Activated naive CD4-positive, alpha-beta T cell treated with anti-CD3 and anti-CD28 coated beads for 36 hours (primary cell): ENCODE measurements around the gene GNG7. TPM values are rescaled to one million over a fixed set of nuclear protein-coding genes. Genes with fewer than 3 reads are reported as not detected.
"Not testable (repeated sequence)": the region's sequence is repeated elsewhere in the genome, so short reads cannot be mapped to it uniquely, and the experiment has no call there.

Experiments used
- CTCF ChIA-PET: fragments of 350-600 bp; sonication (Branson Sonifier 250); formaldehyde crosslinking; loops from one replicate; lab custom pipeline; 2021; ENCODE audit warnings: antibody characterized with exemption; lab: Charles Lee
- DNase-seq: peaks from one replicate; pipeline ENCODE4 v3.0.0-alpha.2; 2020
- H3K27ac Mint-ChIP-seq: one replicate; pipeline ENCODE4 v1.8.0; 2021; ENCODE audit warnings: mild to moderate bottlenecking, mixed read lengths
- H3K27me3 Mint-ChIP-seq: one replicate; pipeline ENCODE4 v1.8.0; 2021; ENCODE audit warnings: low read depth, mixed read lengths
- H3K36me3 Mint-ChIP-seq: one replicate; pipeline ENCODE4 v1.8.0; 2021; ENCODE audit warnings: low read depth, mixed read lengths
- H3K4me1 Mint-ChIP-seq: one replicate; pipeline ENCODE4 v1.8.0; 2021; ENCODE audit warnings: low read depth, mixed read lengths
- H3K4me3 Mint-ChIP-seq: one replicate; pipeline ENCODE4 v1.8.0; 2021; ENCODE audit warnings: mild to moderate bottlenecking, moderate library complexity, mixed read lengths
- H3K9me3 Mint-ChIP-seq: one replicate; pipeline ENCODE4 v1.8.0; 2021; ENCODE audit warnings: mixed read lengths
- intact Hi-C: fragments of 100-400 bp; cut with micrococcal nuclease; formaldehyde crosslinking; loops from one replicate; pipeline ENCODE4 v1.15.1; 2023
- total RNA-seq, 2 experiments: library from RNA; stranded (reverse); gene quantifications; one replicate each; pipeline ENCODE4 v1.2.3, GENCODE V29; 2021

The GNG7 gene
- total RNA-seq, 2 experiments from 2014 or later: 0.74 to 1.1 TPM

- CTCF ChIA-PET: interaction anchor here (0.6 to 1.6 kb wide), 8 partner anchors 9 to 747 kb away, joined by 3 to 5 read pairs (median 3); no protein-coding TSS in a partner anchor
- no peaks in the 10 kb centered on the region for H3K9me3 Mint-ChIP-seq
- no peaks in the 10 kb centered on the region for H3K36me3 Mint-ChIP-seq
- H3K27ac Mint-ChIP-seq: no peak overlapping the region
- H3K27me3 Mint-ChIP-seq: no peaks in the 10 kb centered on the region
- DNase-seq: peak; percentile 89
- peaks cover 17% of the 10 kb centered on the region for H3K4me1 Mint-ChIP-seq
- intact Hi-C loops: loop anchor here (1.0 kb wide), 3 partner anchors 9 to 68 kb away; no protein-coding TSS in a partner anchor
- peak overlapping the region; percentile 63 for H3K4me3 Mint-ChIP-seq
These were observed 158.7 kb downstream of the GNG7 start for GRCh38 chr19:2543463-2544442.

- CTCF ChIA-PET: interaction anchor here (0.5 to 1.6 kb wide), 6 partner anchors 9 to 71 kb away, joined by 3 to 5 read pairs (median 4); no protein-coding TSS in a partner anchor
- Mint-ChIP-seq H3K4me3 (peak overlapping the region; percentile 63), H3K4me1 (peaks cover 17% of the 10 kb centered on the region)
- not testable (repeated sequence) for H3K27me3 Mint-ChIP-seq, DNase-seq, H3K9me3 Mint-ChIP-seq, H3K27ac Mint-ChIP-seq, H3K36me3 Mint-ChIP-seq
- intact Hi-C loops: loop anchor here (1.0 kb wide), 3 partner anchors 9 to 68 kb away; no protein-coding TSS in a partner anchor
These were observed 159.4 kb downstream of the GNG7 start for GRCh38 chr19:2543072-2543462.

DNA sequence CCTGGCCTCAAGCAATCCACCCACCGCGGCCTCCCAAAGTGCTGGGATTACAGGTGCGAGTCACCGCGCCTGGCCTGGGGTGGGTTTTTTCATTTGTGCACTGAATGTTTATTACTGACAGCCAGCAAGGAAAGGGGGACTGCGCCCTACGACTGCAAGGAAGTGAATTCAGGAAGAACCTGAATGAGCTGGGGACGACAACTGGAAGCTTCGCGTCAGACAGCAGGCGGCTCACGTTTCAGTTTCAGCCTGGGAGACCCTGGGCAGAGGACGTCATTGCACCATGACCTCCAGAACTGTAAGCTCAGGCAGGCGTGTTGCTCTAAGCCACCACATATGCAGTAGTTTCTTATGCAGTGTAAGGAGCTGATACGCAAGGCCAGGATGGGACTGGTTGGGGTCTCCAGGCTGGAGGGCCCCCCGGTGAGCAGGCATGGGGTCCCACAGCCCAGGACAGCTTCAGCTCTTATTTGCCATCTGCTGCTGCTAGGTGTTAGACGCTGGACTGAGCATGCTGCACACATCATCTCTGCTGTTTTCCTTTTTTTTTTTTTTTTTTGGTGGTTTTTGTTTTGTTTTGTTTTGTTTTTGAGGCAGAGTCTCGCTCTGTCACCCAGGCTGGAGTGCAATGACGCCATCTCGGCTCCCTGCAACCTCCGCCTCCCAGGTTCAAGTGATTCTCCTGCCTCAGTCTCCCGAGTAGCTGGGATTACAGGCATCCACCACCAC lies 160.0 kb downstream of the GNG7 start:
- no peak overlapping the region for H3K4me3 Mint-ChIP-seq
- peaks cover 17% of the 10 kb centered on the region for H3K4me1 Mint-ChIP-seq
- CTCF ChIA-PET: interaction anchor here (0.5 to 1.6 kb wide), 5 partner anchors 9 to 72 kb away, joined by 3 to 5 read pairs (median 3); no protein-coding TSS in a partner anchor
- H3K27ac Mint-ChIP-seq: no peak overlapping the region
- no peaks in the 10 kb centered on the region for H3K36me3 Mint-ChIP-seq
- H3K9me3 Mint-ChIP-seq: no peaks in the 10 kb centered on the region
- no peaks in the 10 kb centered on the region for H3K27me3 Mint-ChIP-seq
- no peak for DNase-seq
- intact Hi-C loops: loop anchor here (1.0 kb wide), 3 partner anchors 10 to 67 kb away; no protein-coding TSS in a partner anchor

- Mint-ChIP-seq H3K27me3 (no peaks in the 10 kb centered on the region), H3K36me3 (no peaks in the 10 kb centered on the region), H3K27ac (no peak overlapping the region), H3K4me1 (peaks cover 17% of the 10 kb centered on the region), H3K9me3 (no peaks in the 10 kb centered on the region), H3K4me3 (no peak overlapping the region)
- CTCF ChIA-PET: interaction anchor here (0.5 kb wide), 1 partner anchor 22 kb away, joined by 3 read pairs; no protein-coding TSS in a partner anchor
- intact Hi-C loops: no loop called here
- no peak for DNase-seq
These were observed 161.6 kb downstream of the GNG7 start for GRCh38 chr19:2540646-2541454.

- H3K4me1 Mint-ChIP-seq: peaks cover 17% of the 10 kb centered on the region
- intact Hi-C loops: no loop called here
- no peak for DNase-seq
- no peaks in the 10 kb centered on the region for H3K9me3 Mint-ChIP-seq
- H3K27me3 Mint-ChIP-seq: no peaks in the 10 kb centered on the region
- no peaks in the 10 kb centered on the region for H3K36me3 Mint-ChIP-seq
- H3K4me3 Mint-ChIP-seq: no peak overlapping the region
- no peak overlapping the region for H3K27ac Mint-ChIP-seq
- CTCF ChIA-PET: interaction anchor here (0.5 kb wide), 1 partner anchor 22 kb away, joined by 3 read pairs; no protein-coding TSS in a partner anchor
These were observed 162.2 kb downstream of the GNG7 start for GRCh38 chr19:2540251-2540645.

DNA sequence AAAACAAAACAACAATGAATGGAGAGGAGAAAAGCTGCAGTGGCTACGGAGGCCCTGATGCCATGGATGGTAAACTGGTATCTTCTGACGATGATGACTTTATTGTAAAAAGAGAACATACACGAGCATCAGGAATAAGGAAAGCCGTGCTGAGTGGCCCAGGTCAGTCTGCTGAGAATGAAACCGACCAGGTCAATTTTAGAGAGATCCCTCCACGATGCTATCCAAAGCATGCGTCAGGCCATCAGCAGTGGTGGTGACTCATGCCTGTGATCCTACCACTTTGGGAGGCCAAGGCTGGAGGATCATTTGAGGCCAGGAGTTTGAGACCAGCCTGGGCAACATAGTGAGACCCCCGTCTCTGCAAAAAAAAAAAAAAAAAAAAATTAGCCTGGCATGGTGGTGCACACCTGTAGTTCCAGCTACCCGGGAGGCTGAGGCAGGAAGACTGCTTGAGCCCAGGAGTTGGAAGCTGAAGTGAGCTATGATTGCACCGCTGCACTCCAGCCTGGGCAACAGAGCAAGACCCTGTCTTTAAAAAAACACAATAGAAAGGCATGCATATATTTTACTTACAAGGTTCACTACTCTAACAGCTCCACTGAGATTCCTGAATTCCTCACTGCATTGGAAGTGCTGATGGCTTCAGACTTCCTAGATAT lies 164.3 kb downstream of the GNG7 start:
- Mint-ChIP-seq H3K9me3 (no peaks in the 10 kb centered on the region), H3K36me3 (no peaks in the 10 kb centered on the region), H3K27me3 (no peaks in the 10 kb centered on the region), H3K4me1 (peaks cover 23% of the 10 kb centered on the region), H3K4me3 (no peak overlapping the region), H3K27ac (no peak overlapping the region)
- CTCF ChIA-PET: interaction anchor here (0.6 to 0.7 kb wide), 2 partner anchors 75 to 213 kb away, joined by 3 to 4 read pairs; no protein-coding TSS in a partner anchor
- intact Hi-C loops: no loop called here
- no peak for DNase-seq

- H3K4me1 Mint-ChIP-seq: peaks cover 23% of the 10 kb centered on the region
- H3K9me3 Mint-ChIP-seq, H3K36me3 Mint-ChIP-seq, H3K27me3 Mint-ChIP-seq, H3K4me3 Mint-ChIP-seq, intact Hi-C loops, DNase-seq, H3K27ac Mint-ChIP-seq: not testable (repeated sequence)
- CTCF ChIA-PET: interaction anchor here (0.6 kb wide), 1 partner anchor 75 kb away, joined by 4 read pairs; no protein-coding TSS in a partner anchor
These were observed 164.9 kb downstream of the GNG7 start for GRCh38 chr19:2537584-2537983.

DNA sequence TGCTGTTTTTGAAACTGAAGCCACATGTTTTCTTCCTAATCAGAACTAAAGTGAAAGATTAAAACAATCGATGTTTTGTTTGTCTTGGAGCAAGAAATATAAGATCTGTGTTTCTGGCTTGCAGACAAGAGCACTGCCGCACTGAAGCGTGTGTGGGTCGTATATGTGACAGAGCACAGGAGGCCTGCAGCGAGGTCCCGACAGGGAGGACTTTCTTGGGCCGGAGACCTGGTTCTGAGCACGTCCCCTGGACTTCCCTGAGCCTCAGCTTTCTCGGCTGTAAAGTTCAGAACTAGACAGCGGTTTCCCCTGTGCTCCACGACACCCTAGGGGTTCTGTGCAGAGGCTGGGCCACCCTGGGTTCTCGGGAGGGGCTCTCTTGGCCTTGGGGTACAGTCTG lies 166.0 kb downstream of the GNG7 start:
- H3K4me3 Mint-ChIP-seq: no peak overlapping the region
- peaks cover 3% of the 10 kb centered on the region for H3K9me3 Mint-ChIP-seq
- H3K4me1 Mint-ChIP-seq: peaks cover 18% of the 10 kb centered on the region
- no peak overlapping the region for H3K27ac Mint-ChIP-seq
- CTCF ChIA-PET: interaction anchor here (0.6 kb wide), 1 partner anchor 101 kb away, joined by 3 read pairs; no protein-coding TSS in a partner anchor
- intact Hi-C loops: no loop called here
- peaks cover 2% of the 10 kb centered on the region for H3K36me3 Mint-ChIP-seq
- no peak for DNase-seq
- H3K27me3 Mint-ChIP-seq: no peaks in the 10 kb centered on the region

DNA sequence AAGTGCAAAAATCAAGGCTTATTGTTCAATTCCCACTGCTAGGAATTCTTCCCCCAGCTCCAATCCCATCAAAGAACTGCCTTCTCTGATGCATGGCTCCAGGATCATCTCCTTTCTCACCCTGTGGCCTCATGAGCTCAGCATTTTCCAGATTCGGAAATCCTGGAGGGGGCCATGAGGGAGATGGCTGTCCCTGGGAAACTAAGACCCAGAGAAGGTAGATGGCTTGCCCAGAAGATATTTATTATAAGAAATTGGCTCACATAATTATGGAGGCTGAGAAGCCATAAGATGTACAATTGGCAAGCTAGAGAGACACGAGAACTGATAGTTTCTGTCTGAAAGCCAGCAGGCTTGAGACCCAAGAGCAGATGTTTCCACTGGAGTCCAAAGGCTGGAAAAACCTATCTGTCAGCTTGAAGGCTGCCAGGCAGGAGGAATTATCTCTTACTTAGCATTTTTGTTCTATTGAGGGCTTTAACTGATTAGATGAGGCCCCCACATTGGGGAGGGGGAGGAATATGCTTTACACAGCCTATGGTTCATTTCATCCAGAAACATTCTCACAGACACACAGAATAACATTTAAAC lies 168.0 kb downstream of the GNG7 start:
- peaks cover 2% of the 10 kb centered on the region for H3K36me3 Mint-ChIP-seq
- CTCF ChIA-PET: interaction anchor here (1.4 kb wide), 1 partner anchor 27 kb away, joined by 3 read pairs; no protein-coding TSS in a partner anchor
- peaks cover 3% of the 10 kb centered on the region for H3K9me3 Mint-ChIP-seq
- peaks cover 18% of the 10 kb centered on the region for H3K4me1 Mint-ChIP-seq
- DNase-seq: no peak
- H3K27me3 Mint-ChIP-seq: no peaks in the 10 kb centered on the region
- H3K27ac Mint-ChIP-seq: no peak overlapping the region
- intact Hi-C loops: no loop called here
- H3K4me3 Mint-ChIP-seq: no peak overlapping the region

DNA sequence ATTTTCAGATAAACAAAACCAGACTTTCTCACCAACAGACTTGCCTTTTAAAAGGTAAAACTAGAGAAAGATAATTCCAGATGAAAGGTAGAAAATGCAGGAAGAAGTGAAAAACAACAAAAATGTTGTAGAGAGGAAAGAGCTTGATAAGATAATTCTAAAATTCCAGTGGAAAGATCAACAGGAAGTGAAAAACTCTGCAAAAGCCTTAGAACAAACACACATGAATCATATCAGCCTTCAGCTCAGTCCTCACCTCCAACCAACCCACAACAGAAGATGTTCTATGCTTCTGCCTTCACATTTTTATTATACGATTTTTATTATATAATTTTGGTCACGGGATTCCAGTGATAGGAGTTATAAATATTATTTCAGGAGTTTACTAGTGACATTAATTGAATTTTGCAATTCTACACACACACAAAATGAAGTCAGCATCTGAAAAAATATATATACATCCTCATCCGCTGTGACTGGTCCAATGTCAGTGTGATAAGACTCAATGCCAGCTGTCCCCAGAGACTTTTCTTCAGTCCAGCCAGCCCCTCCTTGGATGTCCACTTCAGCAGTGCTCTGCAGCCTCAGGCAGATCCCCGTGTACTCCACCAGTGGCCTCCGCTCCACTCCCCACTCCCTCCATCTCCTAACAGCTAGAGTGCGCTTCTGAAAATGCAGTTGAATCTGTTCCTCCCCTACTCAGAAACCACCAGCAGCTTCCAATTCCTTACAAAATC lies 168.6 kb downstream of the GNG7 start:
- Mint-ChIP-seq H3K4me1 (peaks cover 18% of the 10 kb centered on the region), H3K27ac (no peak overlapping the region), H3K4me3 (no peak overlapping the region), H3K27me3 (no peaks in the 10 kb centered on the region), H3K36me3 (peaks cover 2% of the 10 kb centered on the region), H3K9me3 (peaks cover 3% of the 10 kb centered on the region)
- DNase-seq: no peak
- intact Hi-C loops: no loop called here
- CTCF ChIA-PET: interaction anchor here (0.7 to 1.4 kb wide), 2 partner anchors 9 to 28 kb away, joined by 3 read pairs; no protein-coding TSS in a partner anchor
